Stimulated activated memory B cell treated with anti-CD40 and anti-IgM and Interleukin-4, amounts not matched to agents 10 μg/mL and 1 μg/mL and 100 μg/mL, for 72 hours (primary cell): ENCODE data around the gene KRT80.

ENCODE experiments used
- ATAC-seq: fragments of 150-1000 bp; cut with Tn5 transposase; 2 replicates; pipeline ENCODE4 v1.10.0; 2021
- H3K27ac Mint-ChIP-seq: one replicate; pipeline ENCODE4 v1.8.0; 2022; ENCODE audit warnings: mild to moderate bottlenecking, mixed read lengths
- H3K27me3 Mint-ChIP-seq: one replicate; pipeline ENCODE4 v1.8.0; 2022; ENCODE audit warnings: mixed read lengths
- H3K36me3 Mint-ChIP-seq: one replicate; pipeline ENCODE4 v1.8.0; 2022; ENCODE audit warnings: mixed read lengths
- H3K4me1 Mint-ChIP-seq: one replicate; pipeline ENCODE4 v1.8.0; 2022; ENCODE audit warnings: mixed read lengths
- H3K4me3 Mint-ChIP-seq: one replicate; pipeline ENCODE4 v1.8.0; 2022; ENCODE audit warnings: mild to moderate bottlenecking, moderate library complexity, mixed read lengths
- H3K9me3 Mint-ChIP-seq: one replicate; pipeline ENCODE4 v1.8.0; 2022; ENCODE audit warnings: mixed read lengths

Gene KRT80

DNA sequence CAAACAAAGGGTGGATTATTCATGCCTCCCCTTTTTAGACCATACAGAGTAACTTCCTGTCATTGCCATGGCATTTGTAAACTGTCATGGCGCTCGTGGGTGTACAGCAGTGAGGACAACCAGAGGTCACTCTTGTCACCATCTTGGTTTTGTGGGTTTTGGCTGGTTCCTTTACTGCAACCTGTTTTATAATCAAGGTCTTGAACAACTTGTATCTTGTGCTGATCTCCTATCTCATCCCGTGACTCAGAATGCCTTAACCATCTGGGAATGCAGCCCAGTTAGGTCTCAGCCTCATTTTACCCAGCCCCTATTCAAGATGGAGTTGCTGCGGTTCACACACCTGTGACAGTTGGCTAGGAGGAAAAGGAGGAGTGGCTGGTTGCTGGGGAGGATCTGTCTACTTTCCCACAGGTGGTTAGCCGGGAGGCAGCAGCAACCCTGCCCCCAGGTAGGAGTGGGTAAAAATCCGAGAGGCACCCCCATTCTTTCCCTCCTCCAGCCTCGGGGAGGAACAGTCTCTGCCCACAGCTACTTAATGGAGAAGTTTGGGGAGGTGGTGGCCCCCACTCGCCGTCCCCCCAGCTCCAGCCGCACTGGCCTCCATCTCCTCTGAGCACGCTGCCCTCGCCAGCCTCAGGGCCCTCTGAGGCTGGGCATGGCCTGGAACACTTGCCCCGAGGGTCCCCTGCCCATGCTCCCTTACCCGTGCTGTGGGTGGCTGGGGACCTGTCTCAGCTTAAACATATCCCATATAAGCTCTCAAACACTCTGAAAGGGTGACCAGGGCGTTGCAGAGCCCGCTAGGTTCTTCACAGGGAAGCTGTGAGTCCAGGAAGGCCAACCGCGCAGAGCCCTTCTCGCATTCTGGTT lies 70.6 kb downstream of the KRT80 start:
- no peak for ATAC-seq
- Mint-ChIP-seq H3K27me3 (peaks cover 17% of the 10 kb centered on the region), H3K4me3 (no peak overlapping the region), H3K36me3 (no peaks in the 10 kb centered on the region), H3K9me3 (no peaks in the 10 kb centered on the region), H3K4me1 (peaks cover 62% of the 10 kb centered on the region), H3K27ac (no peak overlapping the region)

DNA sequence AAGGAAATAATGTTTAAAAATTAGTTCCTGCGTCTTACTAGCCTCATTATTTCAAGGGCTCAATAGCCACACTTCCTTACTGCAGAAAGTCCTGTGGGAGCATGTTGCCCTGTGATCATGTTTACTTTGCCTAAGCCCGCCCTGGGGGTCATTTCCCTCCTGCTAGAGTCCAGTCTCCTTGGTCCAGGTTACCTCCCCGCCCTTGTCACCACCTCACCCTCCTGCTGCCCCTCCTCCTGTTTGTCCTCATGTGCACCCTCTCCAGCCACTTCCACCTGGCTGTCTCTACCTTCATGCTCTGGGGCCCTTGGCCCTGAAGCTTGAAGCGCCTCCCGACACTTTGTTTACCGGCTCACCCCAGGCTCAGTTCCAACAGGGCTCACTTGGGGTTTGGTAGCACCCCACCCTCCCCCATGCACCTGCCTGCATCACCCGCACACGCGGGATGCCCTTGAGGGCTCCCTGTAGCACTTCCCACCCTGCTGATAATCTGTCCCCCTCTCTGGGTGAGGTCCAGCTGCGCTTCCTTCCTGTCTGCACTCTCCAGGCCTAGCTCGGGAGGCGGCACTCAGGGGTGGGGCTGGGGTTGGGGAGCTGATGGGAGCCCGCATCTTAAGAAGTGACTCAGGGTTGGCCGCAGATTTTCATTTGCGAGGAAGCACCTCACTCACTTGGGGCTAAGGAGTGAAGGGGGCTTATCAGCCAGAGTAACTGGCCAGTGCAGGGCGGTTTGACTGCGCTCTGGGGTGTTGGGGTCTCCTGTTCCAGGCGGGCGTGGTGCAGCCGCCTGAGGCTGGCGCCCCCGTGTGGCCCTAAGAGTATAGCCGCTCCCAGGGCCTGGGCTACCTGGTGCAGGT lies 72.2 kb downstream of the KRT80 start:
- peak; percentile 31 for ATAC-seq
- Mint-ChIP-seq H3K4me1 (peaks cover 63% of the 10 kb centered on the region), H3K4me3 (no peak overlapping the region), H3K27me3 (peaks cover under 1% of the 10 kb centered on the region), H3K36me3 (no peaks in the 10 kb centered on the region), H3K9me3 (no peaks in the 10 kb centered on the region), H3K27ac (peak overlapping the region; percentile 97)
